Vagina (tissue), 2 donors: ENCODE measurements around the gene CSPG5. TPM values are rescaled to one million over a fixed set of nuclear protein-coding genes. Genes with fewer than 3 reads are reported as not detected.

ENCODE experiments used
- DNase-seq, 2 donors: peaks; one replicate each; pipeline ENCODE4 v3.0.0-alpha.2; 2017; ENCODE audit errors: extremely low spot score in 2 of 2
- H3K27ac ChIP-seq: fragments of 200-600 bp; sonication (generic); one replicate; pipeline ENCODE4 v1.5.1; 2019
- H3K27me3 ChIP-seq: fragments of 200-600 bp; sonication (generic); one replicate; pipeline ENCODE4 v1.5.1; 2019
- H3K36me3 ChIP-seq, 2 donors: fragments of 200-600 bp; sonication (generic); one replicate each; pipeline ENCODE4 v1.5.1; 2017 to 2019
- H3K4me1 ChIP-seq: fragments of 200-600 bp; sonication (generic); one replicate; pipeline ENCODE4 v1.5.1; 2019
- H3K4me3 ChIP-seq, 2 donors: fragments of 200-600 bp; sonication (generic); 1 replicate in 1 of 2; 2 replicates in 1 of 2; pipeline ENCODE4 v1.5.1; 2016 to 2019
- H3K9me3 ChIP-seq: fragments of 200-600 bp; sonication (generic); one replicate; pipeline ENCODE4 v1.5.1; 2019
- CTCF ChIP-seq, 3 experiments: fragments of 450-650 bp in 2 of 3; fragments of 200-600 bp in 1 of 3; sonication (generic) in 1 of 3; IDR thresholded peaks; one replicate each; pipeline ENCODE4 v1.5.1; 2017 to 2019; ENCODE audit warnings: antibody characterized with exemption in 3 of 3, mild to moderate bottlenecking in 2 of 3, moderate library complexity in 2 of 3
- POLR2A ChIP-seq, 2 donors: fragments of 450-650 bp; IDR thresholded peaks; one replicate each; pipeline ENCODE4 v1.6.1; 2017; ENCODE audit warnings: antibody characterized with exemption in 2 of 2, mild to moderate bottlenecking in 2 of 2, moderate library complexity in 2 of 2
- POLR2AphosphoS5 ChIP-seq, 2 donors: sonication (generic); formaldehyde crosslinking; IDR thresholded peaks; one replicate each; pipeline ENCODE4 v1.9.0; 2017; ENCODE audit warnings: antibody characterized with exemption in 2 of 2, mild to moderate bottlenecking in 2 of 2, low read depth in 1 of 2; ENCODE audit not compliant: insufficient read depth in 1 of 2
- intact Hi-C: fragments of 100-400 bp; cut with DNase I; formaldehyde crosslinking; loops from one replicate; pipeline ENCODE4 v1.15.1; 2023
- total RNA-seq: library from RNA; depleted of rRNA; stranded (reverse); fragments of >200 nt; gene quantifications from one replicate; pipeline ENCODE4 v1.2.3, GENCODE V29; 2016

Gene CSPG5
- total RNA-seq, 1 donor from 2014 or later = 0.98 TPM

GRCh38 chr3:47588587-47588986 is 9.9 kb upstream of the CSPG5 start:
- no peaks in the 10 kb centered on the region for H3K4me1 ChIP-seq
- DNase-seq = no peak
- no peak overlapping the region for H3K4me3 ChIP-seq
- no peak for TF ChIP-seq POLR2A (IDR thresholded peaks at IDR 0.05)
- TF ChIP-seq POLR2AphosphoS5 (IDR thresholded peaks at IDR 0.05; ENCODE audit: insufficient read depth in 1 of 2, low read depth in 1 of 2) = no peak
- no peak for TF ChIP-seq CTCF (IDR thresholded peaks at IDR 0.05)
- no peak overlapping the region for H3K27ac ChIP-seq
- H3K27me3 ChIP-seq = no peaks in the 10 kb centered on the region
- H3K9me3 ChIP-seq = no peaks in the 10 kb centered on the region
- H3K36me3 ChIP-seq = peaks cover 0 to 32% of the 10 kb centered on the region in 2 donors
- intact Hi-C loops = no loop called here

- DNase-seq = no peak
- Histone ChIP-seq H3K4me3 (no peak overlapping the region), H3K27ac (no peak overlapping the region), H3K4me1 (no peaks in the 10 kb centered on the region), H3K27me3 (no peaks in the 10 kb centered on the region), H3K36me3 (peaks cover 0 to 32% of the 10 kb centered on the region in 2 donors), H3K9me3 (no peaks in the 10 kb centered on the region)
- TF ChIP-seq POLR2A (IDR thresholded peaks at IDR 0.05) = no peak
- TF ChIP-seq CTCF (IDR thresholded peaks at IDR 0.05) = no peak
- TF ChIP-seq POLR2AphosphoS5 (IDR thresholded peaks at IDR 0.05; ENCODE audit: insufficient read depth in 1 of 2, low read depth in 1 of 2) = no peak
- intact Hi-C loops = no loop called here
These were observed 9.4 kb upstream of the CSPG5 start for GRCh38 chr3:47588053-47588452.

GRCh38 chr3:47586746-47587145 is 8.1 kb upstream of the CSPG5 start:
- TF ChIP-seq CTCF (IDR thresholded peaks at IDR 0.05) = no peak
- no peak for TF ChIP-seq POLR2A (IDR thresholded peaks at IDR 0.05)
- TF ChIP-seq POLR2AphosphoS5 (IDR thresholded peaks at IDR 0.05; ENCODE audit: insufficient read depth in 1 of 2, low read depth in 1 of 2) = no peak
- Histone ChIP-seq H3K27me3 (no peaks in the 10 kb centered on the region), H3K27ac (no peak overlapping the region), H3K4me3 (no peak overlapping the region), H3K9me3 (no peaks in the 10 kb centered on the region), H3K4me1 (no peaks in the 10 kb centered on the region), H3K36me3 (peaks cover 0 to 32% of the 10 kb centered on the region in 2 donors)
- intact Hi-C loops = no loop called here
- DNase-seq = no peak

GRCh38 chr3:47583320-47584075 is 4.8 kb upstream of the CSPG5 start:
- TF ChIP-seq POLR2A (IDR thresholded peaks at IDR 0.05) (no peak), POLR2AphosphoS5 (IDR thresholded peaks at IDR 0.05; ENCODE audit: insufficient read depth in 1 of 2, low read depth in 1 of 2) (no peak), CTCF (IDR thresholded peaks at IDR 0.05) (no peak)
- DNase-seq = no peak
- intact Hi-C loops = no loop called here
- no peaks in the 10 kb centered on the region for H3K27me3 ChIP-seq
- H3K9me3 ChIP-seq = no peaks in the 10 kb centered on the region
- no peak overlapping the region for H3K27ac ChIP-seq
- peaks cover 0 to 12% of the 10 kb centered on the region in 2 donors for H3K36me3 ChIP-seq
- no peak overlapping the region for H3K4me3 ChIP-seq
- H3K4me1 ChIP-seq = peaks cover 11% of the 10 kb centered on the region

- H3K4me1 ChIP-seq = peaks cover 18% of the 10 kb centered on the region
- no peaks in the 10 kb centered on the region for H3K27me3 ChIP-seq
- H3K27ac ChIP-seq = no peak overlapping the region
- no peaks in the 10 kb centered on the region for H3K36me3 ChIP-seq
- intact Hi-C loops = no loop called here
- no peak overlapping the region for H3K4me3 ChIP-seq
- no peak for TF ChIP-seq POLR2A (IDR thresholded peaks at IDR 0.05)
- no peaks in the 10 kb centered on the region for H3K9me3 ChIP-seq
- DNase-seq = no peak
These were observed 3.2 kb upstream of the CSPG5 start for GRCh38 chr3:47581835-47582234.
